H1 (cell line): ENCODE measurements around the gene IRAK4. TPM values are rescaled to one million over a fixed set of nuclear protein-coding genes. Genes with fewer than 3 reads are reported as not detected.
"Not testable (repeated sequence)": the region's sequence is repeated elsewhere in the genome, so short reads cannot be mapped to it uniquely, and the experiment has no call there.

ENCODE experiments used
- CTCF ChIA-PET: fragments of 300-600 bp; sonication (Branson Sonifier 250); formaldehyde crosslinking; loops from one replicate; lab custom pipeline; 2021; ENCODE audit not compliant: partially characterized antibody; lab: Charles Lee
- POLR2A ChIA-PET: fragments of 300-600 bp; sonication (Branson Sonifier 250); formaldehyde crosslinking; loops from one replicate; lab custom pipeline; 2021; ENCODE audit warnings: inconsistent platforms; ENCODE audit not compliant: partially characterized antibody; lab: Charles Lee
- DNase-seq, 2 experiments: peaks; one replicate each; pipeline versions ENCODE4 v3.0.0 to v3.0.0-alpha.2; 2010 to 2022; ENCODE audit warnings: low spot score in 2 of 2, low read depth in 1 of 2, mixed read lengths in 1 of 2
- FAIRE-seq: peaks from 2 replicates; lab custom pipeline; 2011; peaks lifted over from hg19 to GRCh38; lab: Jason Lieb, UNC
- H2AFZ ChIP-seq: 2 replicates; pipeline ENCODE4 v1.8.1; 2012; ENCODE audit warnings: low read length, inconsistent platforms
- H2AK5ac ChIP-seq: 2 replicates; pipeline ENCODE4 v1.6.1; 2013; ENCODE audit warnings: low read depth, low read length
- H2BK120ac ChIP-seq: replicated peaks from 2 replicates; pipeline ENCODE3; 2013; ENCODE audit warnings: low read depth, low read length, inconsistent platforms
- H2BK12ac ChIP-seq: 2 replicates; pipeline ENCODE4 v1.6.1; 2013; ENCODE audit warnings: low read depth, low read length
- H2BK15ac ChIP-seq: 2 replicates; pipeline ENCODE4 v1.6.1; 2013; ENCODE audit warnings: low read length
- H2BK20ac ChIP-seq: 2 replicates; pipeline ENCODE4 v1.6.1; 2013; ENCODE audit warnings: low read length
- H2BK5ac ChIP-seq: 2 replicates; pipeline ENCODE4 v1.6.1; 2013; ENCODE audit warnings: low read depth, low read length
- H3K14ac ChIP-seq: 2 replicates; pipeline ENCODE4 v1.6.1; 2013; ENCODE audit warnings: inconsistent platforms; ENCODE audit not compliant: insufficient read length
- H3K18ac ChIP-seq: 2 replicates; pipeline ENCODE4 v1.6.1; 2013; ENCODE audit warnings: low read length; ENCODE audit errors: extremely low read depth
- H3K23ac ChIP-seq: 2 replicates; pipeline ENCODE4 v1.6.1; 2013; ENCODE audit warnings: inconsistent platforms; ENCODE audit not compliant: insufficient read length
- H3K23me2 ChIP-seq: 2 replicates; pipeline ENCODE4 v1.6.1; 2013; ENCODE audit warnings: low read depth, low read length
- H3K27ac ChIP-seq: 2 replicates; pipeline ENCODE4 v1.6.1; 2011; ENCODE audit warnings: low read depth, low read length, inconsistent platforms
- H3K27me3 ChIP-seq, 4 experiments: replicated peaks in 1 of 4; 1 replicate in 1 of 4; 2 replicates in 3 of 4; pipeline versions ENCODE4 v1.6.1 to v1.8.1; 2011 to 2013; ENCODE audit warnings: low read length in 3 of 4, mild to moderate bottlenecking in 3 of 4, inconsistent platforms in 2 of 4, mixed read lengths in 2 of 4, moderate library complexity in 1 of 4; ENCODE audit not compliant: control insufficient read depth in 3 of 4, insufficient read depth in 3 of 4; ENCODE audit errors: extremely low read depth in 1 of 4
- H3K36me3 ChIP-seq, 4 experiments: 2 replicates each; pipeline versions ENCODE4 v1.6.1 to v1.8.1; 2011 to 2013; ENCODE audit warnings: mild to moderate bottlenecking in 4 of 4, low read length in 3 of 4, moderate library complexity in 2 of 4, control low read depth in 1 of 4, inconsistent platforms in 1 of 4; ENCODE audit not compliant: insufficient read depth in 4 of 4, control insufficient read depth in 2 of 4
- H3K4ac ChIP-seq: replicated peaks from 2 replicates; pipeline ENCODE3; 2013; ENCODE audit warnings: low read length, low read depth, mixed read lengths, inconsistent platforms; ENCODE audit not compliant: insufficient read length
- H3K4me1 ChIP-seq, 4 experiments: replicated peaks in 1 of 4; 1 replicate in 1 of 4; 2 replicates in 3 of 4; pipeline versions ENCODE4 v1.6.1 to v1.8.1; 2011 to 2013; ENCODE audit warnings: low read length in 3 of 4, inconsistent platforms in 2 of 4, mixed read lengths in 1 of 4; ENCODE audit not compliant: insufficient read depth in 4 of 4, control insufficient read depth in 3 of 4
- H3K4me2 ChIP-seq, 2 experiments: 2 replicates each; pipeline versions ENCODE4 v1.6.1 to v1.8.1; 2011 to 2013; ENCODE audit warnings: low read depth in 2 of 2, low read length in 2 of 2, control low read depth in 1 of 2, inconsistent platforms in 1 of 2, mild to moderate bottlenecking in 1 of 2; ENCODE audit not compliant: insufficient read depth in 1 of 2
- H3K4me3 ChIP-seq, 4 experiments: fragments of 200-600, 300-600 bp in 1 of 4; sonication (generic), shearing (Covaris generic), sonication (Bioruptor Twin) in 1 of 4; 2 replicates each; pipeline versions ENCODE4 v1.5.1 to v1.8.1; 2011 to 2016; ENCODE audit warnings: low read length in 4 of 4, low read depth in 3 of 4, control low read depth in 2 of 4, inconsistent platforms in 2 of 4, mild to moderate bottlenecking in 2 of 4, mixed read lengths in 1 of 4, moderate library complexity in 1 of 4; ENCODE audit not compliant: insufficient read depth in 2 of 4; ENCODE audit errors: extremely low read depth in 1 of 4
- H3K56ac ChIP-seq: replicated peaks from 2 replicates; pipeline ENCODE3; 2013; ENCODE audit warnings: low read depth, mild to moderate bottlenecking, mixed read lengths, low read length, inconsistent platforms; ENCODE audit not compliant: insufficient read length
- H3K79me1 ChIP-seq: 2 replicates; pipeline ENCODE4 v1.6.1; 2013; ENCODE audit warnings: low read depth, low read length, control low read depth
- H3K79me2 ChIP-seq, 2 experiments: 2 replicates each; pipeline versions ENCODE4 v1.6.1 to v1.8.1; 2012 to 2013; ENCODE audit warnings: low read length in 2 of 2, mild to moderate bottlenecking in 2 of 2, inconsistent platforms in 1 of 2; ENCODE audit not compliant: insufficient read depth in 2 of 2, control insufficient read depth in 1 of 2
- H3K9ac ChIP-seq, 4 experiments: replicated peaks in 1 of 4; 1 replicate in 1 of 4; 2 replicates in 3 of 4; pipeline versions ENCODE4 v1.6.1 to v1.8.1; 2011 to 2013; ENCODE audit warnings: low read depth in 3 of 4, low read length in 3 of 4, control low read depth in 2 of 4, mild to moderate bottlenecking in 2 of 4, moderate library complexity in 2 of 4, inconsistent platforms in 1 of 4; ENCODE audit errors: extremely low read depth in 1 of 4
- H3K9me3 ChIP-seq, 2 experiments: 2 replicates each; pipeline versions ENCODE4 v1.6.1 to v1.8.1; 2012 to 2013; ENCODE audit warnings: mild to moderate bottlenecking in 2 of 2, moderate library complexity in 2 of 2, control low read depth in 1 of 2, inconsistent platforms in 1 of 2, low read depth in 1 of 2, low read length in 1 of 2, mixed read lengths in 1 of 2; ENCODE audit not compliant: insufficient read depth in 2 of 2
- H4K20me1 ChIP-seq, 2 experiments: replicated peaks in 1 of 2; 2 replicates each; pipeline versions ENCODE3 to v1.8.1; 2011 to 2013; ENCODE audit warnings: inconsistent platforms in 2 of 2, low read length in 2 of 2, mild to moderate bottlenecking in 1 of 2; ENCODE audit not compliant: insufficient read depth in 2 of 2, control insufficient read depth in 1 of 2
- H4K5ac ChIP-seq: 2 replicates; pipeline ENCODE4 v1.6.1; 2013; ENCODE audit warnings: low read length, low read depth, mixed read lengths, inconsistent platforms; ENCODE audit not compliant: insufficient read length
- H4K8ac ChIP-seq: 2 replicates; pipeline ENCODE4 v1.8.0; 2013; ENCODE audit warnings: mild to moderate bottlenecking, moderate library complexity, low read length, inconsistent platforms; ENCODE audit not compliant: insufficient read depth; ENCODE audit errors: extremely low read depth
- H4K91ac ChIP-seq: replicated peaks from 2 replicates; pipeline ENCODE3; 2013; ENCODE audit warnings: low read length, mixed read lengths, inconsistent platforms; ENCODE audit not compliant: insufficient read length
- CEBPB ChIP-seq: IDR thresholded peaks from 2 replicates; pipeline ENCODE4 v1.6.1; 2012; ENCODE audit warnings: low read depth, low read length
- SP1 ChIP-seq: IDR thresholded peaks from 2 replicates; pipeline ENCODE4 v1.6.1; 2011; ENCODE audit warnings: low read depth, low read length
- WGBS, 2 experiments: shearing (Covaris generic) in 1 of 2; methylation state at CpG; one replicate each; pipeline versions ENCODE4 v1.1.6 to v1.1.7; 2013 to 2015; ENCODE audit warnings: low lambda C conversion rate in 2 of 2, mixed read lengths in 2 of 2, inconsistent platforms in 1 of 2, low coverage in 1 of 2, missing lambda C conversion rate in 1 of 2; ENCODE audit not compliant: insufficient replicate concordance in 2 of 2, insufficient coverage in 1 of 2, insufficient read length in 1 of 2; ENCODE audit errors: extremely low coverage in 1 of 2, missing lambda C conversion rate in 1 of 2; 5-methylcytosine and 5-hydroxymethylcytosine counted together
- polyA plus RNA-seq, 7 experiments: library from polyadenylated mRNA; depleted of rRNA in 3 of 7; stranded (reverse) in 5 of 7; unstranded in 2 of 7; fragments of >200 nt in 5 of 7; fragments of 200-250 nt in 2 of 7; gene quantifications; 1 replicate in 5 of 7; 2 replicates in 1 of 7; 4 replicates in 1 of 7; pipeline versions ENCODE4 v1.2.1 to v1.2.3, GENCODE V29; 2011 to 2013; ENCODE audit warnings: missing spikeins in 2 of 7, mixed read lengths in 2 of 7
- total RNA-seq: library from RNA; stranded (reverse); fragmentation: NEBNext Ultra II Directional; extraction: Animal tissue kit (Norgen Biotek cat#: 25700); gene quantifications from 2 replicates; pipeline ENCODE4 v1.2.1, GENCODE V29; 2021

IRAK4 gene
- total and polyA plus RNA-seq, 2 of the 8 experiments (the other 6 are each of a cell fraction or from before 2014, with no cell fraction given) = 2.3 to 7.7 TPM

GRCh38 chr12:43750814-43751213 lies 7.9 kb upstream of the IRAK4 start:
- WGBS, 2 experiments = 94% methylated on average over 3 of the region's 3 CpGs; no CpG with 5 or more reads in 1 of the 2 experiments
- H3K9me3 ChIP-seq = no peaks in the 10 kb centered on the region
- H2BK15ac ChIP-seq = no peak overlapping the region
- H2AFZ ChIP-seq = no peak overlapping the region
- H2BK20ac ChIP-seq = no peak overlapping the region
- no peak overlapping the region for H3K14ac ChIP-seq
- H3K23me2 ChIP-seq = no peaks in the 10 kb centered on the region
- H3K4me2 ChIP-seq = no peak overlapping the region
- POLR2A ChIA-PET = no interaction called here
- no peak overlapping the region for H3K56ac ChIP-seq
- H3K27me3 ChIP-seq = no peaks in the 10 kb centered on the region
- no peak overlapping the region for H4K8ac ChIP-seq
- no peaks in the 10 kb centered on the region for H3K79me1 ChIP-seq
- CTCF ChIA-PET = no interaction called here
- H2BK120ac ChIP-seq = no peak overlapping the region
- H2AK5ac ChIP-seq = no peak overlapping the region
- H3K4me1 ChIP-seq = no peaks in the 10 kb centered on the region
- H2BK5ac ChIP-seq = no peak overlapping the region
- H4K20me1 ChIP-seq = no peaks in the 10 kb centered on the region
- no peak overlapping the region for H3K23ac ChIP-seq
- H3K9ac ChIP-seq = no peak overlapping the region
- no peak overlapping the region for H4K91ac ChIP-seq
- H2BK12ac ChIP-seq = no peak overlapping the region
- H3K18ac ChIP-seq = no peak overlapping the region
- H3K79me2 ChIP-seq = no peaks in the 10 kb centered on the region
- no peak for DNase-seq
- TF ChIP-seq SP1 (no peak), CEBPB (peak; percentile 80)
- TF ChIP-seq, all 59 proteins: peak for 1
- FAIRE-seq = no peak
- Histone ChIP-seq H4K5ac (no peak overlapping the region), H3K4me3 (no peak overlapping the region), H3K27ac (no peak overlapping the region), H3K4ac (no peak overlapping the region), H3K36me3 (peaks cover 0 to 8% (median 1%) of the 10 kb centered on the region in 4 experiments; a peak in 2 of 8 replicates)

GRCh38 chr12:43751360-43751759 lies 7.4 kb upstream of the IRAK4 start:
- H3K18ac ChIP-seq, H3K9ac ChIP-seq, H4K8ac ChIP-seq, CTCF ChIA-PET, H4K5ac ChIP-seq, H3K4me3 ChIP-seq, POLR2A ChIA-PET, H3K79me2 ChIP-seq, H3K27me3 ChIP-seq, DNase-seq, H3K36me3 ChIP-seq, H3K4me1 ChIP-seq, FAIRE-seq, H3K56ac ChIP-seq, H3K23me2 ChIP-seq, H4K20me1 ChIP-seq, H3K4me2 ChIP-seq, H2BK15ac ChIP-seq, H3K14ac ChIP-seq, H2BK120ac ChIP-seq, H3K4ac ChIP-seq, H2AK5ac ChIP-seq, H2BK5ac ChIP-seq, H3K9me3 ChIP-seq, H2AFZ ChIP-seq, H3K23ac ChIP-seq, H3K79me1 ChIP-seq, H4K91ac ChIP-seq, H3K27ac ChIP-seq, H2BK20ac ChIP-seq, H2BK12ac ChIP-seq: not testable (repeated sequence)
- 100% methylated on average over 5 of the region's 6 CpGs; no CpG with 5 or more reads in 1 of the 2 experiments for WGBS, 2 experiments
